ENCODE results near the gene CAMSAP1. TPM values are rescaled to one million over a fixed set of nuclear protein-coding genes. Genes with fewer than 3 reads are reported as not detected.

CAMSAP1 gene
- total and polyA plus RNA-seq, 11 donors, result 10.9 to 38.3 (median 19.9) TPM

GRCh38 chr9:135883410-135884089 is 23.8 kb downstream of the CAMSAP1 start:
- Histone ChIP-seq H3K4me3 (no peak overlapping the region), H3K36me3 (peaks cover 0 to 22% (median 3%) of the 10 kb centered on the region in 9 donors), H3K27me3 (no peaks in the 10 kb centered on the region), H3K9me3 (no peaks in the 10 kb centered on the region), H3K4me1 (peaks cover 12 to 63% (median 42%) of the 10 kb centered on the region in 12 donors), H3K27ac (no peak overlapping the region)
- no peak for TF ChIP-seq POLR2A (IDR thresholded peaks at IDR 0.05)
- TF ChIP-seq, protein P1, sequence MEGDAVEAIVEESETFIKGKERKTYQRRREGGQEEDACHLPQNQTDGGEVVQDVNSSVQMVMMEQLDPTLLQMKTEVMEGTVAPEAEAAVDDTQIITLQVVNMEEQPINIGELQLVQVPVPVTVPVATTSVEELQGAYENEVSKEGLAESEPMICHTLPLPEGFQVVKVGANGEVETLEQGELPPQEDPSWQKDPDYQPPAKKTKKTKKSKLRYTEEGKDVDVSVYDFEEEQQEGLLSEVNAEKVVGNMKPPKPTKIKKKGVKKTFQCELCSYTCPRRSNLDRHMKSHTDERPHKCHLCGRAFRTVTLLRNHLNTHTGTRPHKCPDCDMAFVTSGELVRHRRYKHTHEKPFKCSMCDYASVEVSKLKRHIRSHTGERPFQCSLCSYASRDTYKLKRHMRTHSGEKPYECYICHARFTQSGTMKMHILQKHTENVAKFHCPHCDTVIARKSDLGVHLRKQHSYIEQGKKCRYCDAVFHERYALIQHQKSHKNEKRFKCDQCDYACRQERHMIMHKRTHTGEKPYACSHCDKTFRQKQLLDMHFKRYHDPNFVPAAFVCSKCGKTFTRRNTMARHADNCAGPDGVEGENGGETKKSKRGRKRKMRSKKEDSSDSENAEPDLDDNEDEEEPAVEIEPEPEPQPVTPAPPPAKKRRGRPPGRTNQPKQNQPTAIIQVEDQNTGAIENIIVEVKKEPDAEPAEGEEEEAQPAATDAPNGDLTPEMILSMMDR (IDR thresholded peaks at IDR 0.05), result no peak
- DNase-seq (no peak), ATAC-seq (no peak)
- intact Hi-C loops (cut with DNase I), result no loop called here
- WGBS, 4 donors, result 84 to 88% (median 86%) methylated on average over 15 of the region's 15 CpGs

DNA sequence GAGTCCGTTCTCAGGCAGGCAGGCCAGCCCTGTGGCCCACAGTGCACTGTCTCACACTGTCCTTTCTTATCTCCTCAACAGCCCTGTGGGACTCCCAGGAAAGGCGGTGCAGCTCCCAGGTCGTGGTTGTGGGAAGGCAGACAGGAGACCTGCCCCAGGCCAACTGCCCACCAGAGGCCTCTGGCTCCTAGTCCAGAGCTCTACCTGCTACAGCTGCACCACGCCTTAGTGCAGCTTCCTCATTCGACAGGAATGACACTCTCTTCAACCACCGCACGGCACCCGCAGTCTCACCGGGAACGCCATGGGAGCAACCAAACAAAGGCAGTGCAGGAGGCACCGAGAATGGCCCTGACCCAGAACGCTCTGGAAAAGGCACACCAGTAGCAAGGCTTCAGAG is 25.3 kb downstream of the CAMSAP1 start:
- Histone ChIP-seq H3K4me3 (no peak overlapping the region), H3K27ac (no peak overlapping the region), H3K4me1 (peaks cover 6 to 48% (median 27%) of the 10 kb centered on the region in 12 donors), H3K27me3 (no peaks in the 10 kb centered on the region), H3K36me3 (peaks cover 0 to 22% (median 3%) of the 10 kb centered on the region in 9 donors), H3K9me3 (no peaks in the 10 kb centered on the region)
- intact Hi-C loops (cut with DNase I), result no loop called here
- ATAC-seq (no peak), DNase-seq (no peak)
- WGBS, 4 donors, result 84 to 92% (median 86%) methylated on average over 12 of the region's 12 CpGs
- TF ChIP-seq, protein P1 (IDR thresholded peaks at IDR 0.05), result no peak
- TF ChIP-seq POLR2A (IDR thresholded peaks at IDR 0.05), result no peak

GRCh38 chr9:135880438-135880837 is 26.9 kb downstream of the CAMSAP1 start:
- WGBS, 4 donors, result 83 to 94% (median 87%) methylated on average over 12 of the region's 12 CpGs
- no peak for DNase-seq
- no peak overlapping the region for H3K27ac ChIP-seq

GRCh38 chr9:135879619-135880018 is 27.7 kb downstream of the CAMSAP1 start:
- WGBS, 4 donors, result 65 to 70% (median 67%) methylated on average over 8 of the region's 8 CpGs
- Histone ChIP-seq H3K4me3 (no peak overlapping the region), H3K9me3 (no peaks in the 10 kb centered on the region), H3K27ac (no peak overlapping the region), H3K36me3 (peaks cover 0 to 22% (median 3%) of the 10 kb centered on the region in 9 donors), H3K4me1 (peaks cover 0 to 24% (median 6%) of the 10 kb centered on the region in 12 donors), H3K27me3 (no peaks in the 10 kb centered on the region)
- peak in 1 of 5 donors; percentile 38 for DNase-seq
- peak in 3 of 4 donors; percentile 51 to 76 (median 70) for ATAC-seq
- intact Hi-C loops (cut with DNase I), result loop anchor here in 1 of 10 donors (10.0 kb wide), 1 partner anchor 75 kb away; no protein-coding TSS in a partner anchor
- no peak for TF ChIP-seq POLR2A (IDR thresholded peaks at IDR 0.05)
- TF ChIP-seq, protein P1 (IDR thresholded peaks at IDR 0.05), result no peak

More at GRCh38 chr9:135880438-135880837, 26.9 kb downstream of the CAMSAP1 start:
- TF ChIP-seq, protein P1 (IDR thresholded peaks at IDR 0.05), result no peak
- TF ChIP-seq POLR2A (IDR thresholded peaks at IDR 0.05), result no peak
- Histone ChIP-seq H3K9me3 (no peaks in the 10 kb centered on the region), H3K4me3 (no peak overlapping the region), H3K4me1 (peaks cover 0 to 33% (median 14%) of the 10 kb centered on the region in 12 donors), H3K36me3 (peaks cover 0 to 22% (median 3%) of the 10 kb centered on the region in 9 donors), H3K27me3 (no peaks in the 10 kb centered on the region)
- no peak for ATAC-seq
- intact Hi-C loops (cut with DNase I), result no loop called here
